Measurements from ENCODE around the gene VKORC1L1.
A peak's percentile ranks its signal among the peaks of the same experiment; 100 is the strongest.
"Not testable (repeated sequence)": the region's sequence is repeated elsewhere in the genome, so short reads cannot be mapped to it uniquely, and the experiment has no call there.

The VKORC1L1 gene

DNA sequence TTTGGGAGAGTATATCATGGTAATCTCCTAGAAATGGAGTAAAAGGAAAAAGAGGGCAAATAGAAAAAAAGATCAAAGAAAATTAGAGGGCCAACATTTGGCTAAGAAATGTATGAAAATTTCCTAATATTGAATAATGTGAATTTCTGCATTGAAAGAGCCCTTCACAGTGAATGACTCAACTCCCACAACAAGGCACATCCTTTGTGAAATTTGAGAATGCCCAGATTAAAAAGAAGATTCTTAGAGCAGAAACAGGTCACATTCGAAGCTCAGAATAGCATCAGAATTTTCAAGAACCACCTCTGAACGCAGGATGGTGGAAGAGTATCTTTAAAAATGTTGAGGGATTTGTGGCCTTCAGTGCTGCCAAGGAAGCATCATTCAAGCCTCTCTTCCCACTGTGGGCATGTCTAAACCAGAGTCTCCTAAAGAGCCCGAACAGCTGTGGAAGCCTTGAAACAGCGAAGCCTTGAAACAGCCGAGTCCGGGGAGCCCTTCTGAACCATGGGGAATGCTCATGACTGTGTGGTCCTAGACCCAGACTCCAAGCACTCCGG is 65.5 kb downstream of the VKORC1L1 start:
- DNase-seq (ENCODE audit: low spot score): no peak

DNA sequence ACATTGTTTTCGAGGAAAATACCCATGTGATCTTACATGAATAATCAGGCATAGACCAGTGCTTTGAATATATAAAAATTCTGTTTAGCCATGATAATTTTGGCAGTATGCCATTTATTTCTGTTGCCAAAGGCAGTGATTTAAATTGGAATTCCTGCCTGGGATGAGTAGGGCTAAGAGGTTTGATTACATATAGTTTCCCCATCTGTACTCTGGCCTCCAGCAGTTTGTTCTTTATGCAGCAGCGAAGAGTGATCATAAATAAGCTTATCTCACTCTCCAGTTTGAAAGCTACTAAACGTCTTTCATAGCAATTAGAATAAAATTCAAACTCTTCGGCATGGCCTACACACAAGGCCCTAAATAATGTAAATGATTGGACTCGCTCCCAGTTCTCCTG is 72.9 kb downstream of the VKORC1L1 start:
- DNase-seq (ENCODE audit: low spot score): not testable (repeated sequence)

DNA sequence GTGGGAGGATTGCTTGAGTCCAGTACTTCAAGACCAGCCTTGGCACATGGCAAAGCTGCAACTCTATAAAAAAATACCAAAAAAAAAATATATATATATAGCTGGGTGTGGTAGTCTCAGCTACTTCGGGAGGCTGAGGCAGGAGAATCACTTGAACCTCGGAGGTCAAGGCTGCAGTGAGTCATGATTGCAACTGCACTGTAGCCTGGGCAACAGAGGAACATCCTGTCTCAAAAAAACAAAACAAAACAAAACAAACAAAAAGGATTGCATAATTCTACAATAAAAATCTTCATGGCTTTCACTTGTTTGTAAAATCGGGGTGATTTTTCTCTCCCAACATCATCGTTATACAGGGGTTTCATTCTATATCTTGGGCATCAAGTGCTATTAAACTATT is 74.0 kb downstream of the VKORC1L1 start:
- peak; percentile 11 for DNase-seq (ENCODE audit: low spot score)

DNA sequence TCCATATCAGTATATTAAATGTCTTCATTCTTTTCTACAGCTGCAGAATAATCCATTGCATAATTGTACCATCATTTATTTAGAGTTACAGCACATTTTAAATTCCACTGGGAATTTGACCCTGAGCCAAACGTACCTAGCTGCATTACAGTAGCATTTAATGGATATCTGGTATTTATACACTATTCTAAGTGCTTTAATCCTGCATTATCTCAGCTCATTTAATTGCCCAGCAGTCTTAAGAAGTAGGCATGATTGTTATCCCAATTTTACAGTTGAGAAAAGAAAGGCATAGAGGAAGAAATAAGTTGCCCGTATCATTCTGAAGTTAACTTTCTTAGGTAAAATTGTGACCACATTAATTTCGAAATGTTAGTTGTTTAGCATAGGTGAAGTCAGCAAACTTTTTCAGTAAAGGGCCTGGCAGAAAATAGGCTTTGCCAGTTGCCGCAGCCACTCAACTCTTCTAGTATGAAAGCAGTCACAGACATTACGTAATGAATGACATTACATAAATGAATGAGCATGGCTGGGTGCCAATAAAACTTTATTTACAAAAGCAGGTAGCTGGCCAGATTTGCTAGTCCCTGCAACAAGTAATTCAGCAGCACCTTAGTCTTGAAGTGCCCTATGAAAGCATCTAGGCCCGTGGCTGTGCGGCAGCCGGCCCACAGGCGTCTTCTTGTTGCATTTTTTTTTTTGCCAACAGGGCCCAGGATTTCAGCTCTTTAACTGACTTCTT is 79.1 kb downstream of the VKORC1L1 start:
- no peak for DNase-seq (ENCODE audit: low spot score)

DNA sequence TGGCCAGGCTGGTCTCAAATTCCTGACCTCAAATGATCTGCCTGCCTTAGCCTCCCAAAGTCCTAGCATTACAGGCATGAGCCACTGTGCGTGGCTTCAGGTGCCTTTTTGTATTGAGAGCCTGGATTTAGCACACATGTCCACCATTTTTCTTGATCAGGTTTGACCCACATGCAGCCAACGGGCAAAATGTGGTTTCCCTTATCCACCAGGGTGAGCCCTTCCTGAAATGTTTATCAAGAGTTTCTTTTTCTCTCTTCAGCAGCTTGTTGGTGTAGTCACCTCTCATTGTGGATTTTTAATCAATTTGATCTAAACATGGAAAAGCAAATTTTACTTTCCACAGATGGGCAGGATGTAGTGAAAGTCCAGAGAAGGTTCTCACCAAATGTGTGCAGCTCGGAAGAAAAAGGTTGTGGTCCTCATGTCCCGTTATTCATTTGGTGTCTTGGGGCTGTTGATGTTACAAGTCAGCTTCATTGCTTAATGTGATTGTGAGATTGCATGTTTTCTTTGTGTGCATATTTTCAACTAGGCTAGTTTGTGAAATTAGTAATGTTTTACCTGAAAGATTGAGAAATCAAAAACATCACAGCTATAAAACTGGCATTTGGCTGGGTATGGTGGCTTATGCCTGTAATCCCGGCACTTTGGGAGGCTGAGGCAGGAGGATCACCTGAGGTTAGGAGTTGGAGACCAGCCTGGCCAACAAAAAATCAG is 80.3 kb downstream of the VKORC1L1 start:
- DNase-seq (ENCODE audit: low spot score): no peak

DNA sequence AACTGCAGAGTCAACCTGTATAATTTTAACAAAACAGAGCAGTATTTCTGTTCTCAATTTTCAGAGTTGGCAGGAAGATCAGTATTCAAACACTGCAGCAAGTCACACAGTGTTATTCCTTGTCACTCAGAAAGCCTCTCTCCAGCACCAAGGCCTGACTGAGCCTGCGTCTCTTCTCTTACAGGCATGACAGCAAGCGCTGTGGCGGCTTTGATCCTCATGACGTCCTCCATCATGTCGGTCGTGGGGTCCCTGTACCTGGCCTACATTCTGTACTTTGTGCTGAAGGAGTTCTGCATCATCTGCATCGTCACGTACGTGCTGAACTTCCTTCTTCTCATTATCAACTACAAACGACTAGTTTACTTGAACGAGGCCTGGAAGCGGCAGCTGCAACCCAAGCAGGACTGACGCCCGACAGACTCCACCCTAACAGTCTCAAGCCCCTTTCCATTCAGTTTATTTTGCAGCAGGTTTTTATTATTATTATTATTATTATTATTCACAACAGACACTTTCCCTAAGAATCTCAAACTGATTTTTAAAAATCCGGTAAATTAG is 81.1 kb downstream of the VKORC1L1 start:
- DNase-seq (ENCODE audit: low spot score): no peak

DNA sequence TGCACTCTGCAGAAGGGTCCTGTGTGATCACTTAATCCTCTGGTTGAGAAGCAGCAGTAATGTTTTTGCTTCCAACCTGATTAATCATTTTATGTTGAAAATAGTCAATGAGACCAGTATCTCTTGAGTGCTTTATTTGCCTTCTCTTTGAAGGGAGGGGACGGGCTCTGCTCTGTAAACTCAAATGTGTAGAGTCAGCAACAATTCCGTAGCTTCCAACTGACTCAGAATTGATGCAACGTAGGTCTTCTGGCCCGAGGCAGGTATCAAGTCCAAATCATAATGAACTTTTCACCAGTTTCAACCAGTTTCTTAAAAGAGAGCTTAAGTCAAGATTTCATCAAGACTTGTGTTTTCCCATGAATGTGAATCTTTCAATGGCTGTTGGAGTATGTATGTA is 82.8 kb downstream of the VKORC1L1 start:
- no peak for DNase-seq (ENCODE audit: low spot score)

DNA sequence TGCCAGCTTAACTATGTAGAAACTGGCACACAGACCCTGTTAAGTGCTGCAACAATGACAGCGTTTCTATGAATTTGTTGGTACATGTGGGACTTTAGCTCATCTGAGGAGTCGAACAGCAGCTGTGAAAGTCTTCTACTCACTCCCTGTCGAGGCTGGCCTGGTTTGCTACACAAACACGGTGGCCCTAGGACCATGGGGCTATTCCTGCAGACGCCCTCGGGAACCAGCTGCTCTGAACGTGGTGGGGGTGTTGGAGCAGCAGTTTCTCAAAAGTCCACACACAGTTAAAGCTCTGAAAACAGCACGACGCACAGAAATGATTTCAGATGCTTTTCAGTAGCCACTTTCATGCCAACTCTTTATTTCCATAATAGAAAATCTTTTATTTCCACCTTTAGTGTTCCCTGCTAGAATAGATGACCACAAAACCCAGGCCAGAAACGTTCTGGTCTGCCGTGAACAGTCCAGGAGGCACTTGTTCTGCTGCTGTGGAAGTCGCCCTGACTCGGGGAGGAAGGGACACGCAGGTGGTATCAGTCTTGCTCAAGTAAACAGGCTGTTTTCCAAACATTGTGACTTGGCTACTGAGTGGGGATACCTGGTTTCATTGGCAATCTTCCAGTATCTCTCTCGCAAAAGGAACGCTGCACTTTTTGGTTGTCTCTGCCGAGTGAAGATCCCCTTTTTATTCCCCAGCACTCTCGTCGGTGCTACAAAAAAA is 87.6 kb downstream of the VKORC1L1 start:
- no peak for DNase-seq (ENCODE audit: low spot score)

DNA sequence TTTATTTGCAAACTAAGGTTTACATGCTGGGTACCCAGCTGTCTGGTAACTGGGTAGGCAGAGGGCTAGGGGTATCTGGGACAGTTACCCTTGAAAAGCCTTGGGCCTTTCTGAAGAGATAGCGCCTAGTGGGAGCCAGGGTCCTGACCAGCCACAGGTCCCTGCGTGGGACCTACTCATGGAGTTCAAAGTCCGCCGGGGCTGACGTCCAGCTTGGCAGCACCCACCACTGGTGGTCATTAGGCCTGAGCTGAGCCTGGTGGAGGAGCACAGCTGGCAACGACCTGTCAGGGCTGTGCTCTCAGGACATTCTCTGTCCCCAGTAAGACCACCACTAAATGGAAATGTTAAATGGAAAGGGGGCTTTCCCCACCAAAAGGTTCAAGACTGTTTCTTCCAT is 89.2 kb downstream of the VKORC1L1 start:
- no peak for DNase-seq (ENCODE audit: low spot score)

DNA sequence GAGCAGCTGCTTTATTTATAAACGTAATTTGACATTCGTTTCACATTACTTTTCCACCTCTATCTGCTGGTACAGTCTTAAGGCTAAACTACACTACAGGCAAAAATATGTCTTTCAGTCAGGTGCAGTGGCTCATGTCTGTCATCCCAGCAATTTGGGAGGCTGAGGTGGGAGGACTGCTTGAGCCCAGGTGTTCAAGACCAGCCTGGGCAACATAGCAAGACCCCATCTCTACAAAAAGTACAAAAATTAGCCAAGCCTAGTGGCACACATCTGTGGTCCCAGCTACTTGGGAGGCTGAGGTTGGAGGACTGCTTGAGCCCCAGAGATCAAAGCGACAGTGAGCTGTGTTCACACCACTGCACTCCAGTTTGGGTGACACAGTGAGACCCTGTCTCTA is 91.8 kb downstream of the VKORC1L1 start:
- DNase-seq (ENCODE audit: low spot score): not testable (repeated sequence)

DNA sequence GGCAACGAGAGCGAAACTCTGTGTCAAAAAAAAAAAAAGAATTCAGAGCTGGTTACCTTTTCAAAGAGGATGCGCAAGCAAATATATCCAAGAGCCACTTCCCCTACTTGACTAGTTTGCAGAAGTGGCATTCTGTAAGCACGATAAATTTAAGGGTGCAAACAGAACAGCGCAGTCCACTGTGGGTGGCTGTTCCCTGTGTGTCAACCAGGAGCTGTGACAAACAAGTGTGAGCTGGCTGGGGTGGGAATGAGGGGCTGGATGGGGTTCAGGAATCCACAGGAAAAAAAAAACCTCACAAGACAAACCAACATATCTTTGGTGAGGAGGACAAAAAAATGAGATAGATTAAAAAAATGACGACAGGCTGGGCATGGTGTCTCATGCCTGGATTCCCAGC is 93.3 kb downstream of the VKORC1L1 start:
- DNase-seq (ENCODE audit: low spot score): no peak

DNA sequence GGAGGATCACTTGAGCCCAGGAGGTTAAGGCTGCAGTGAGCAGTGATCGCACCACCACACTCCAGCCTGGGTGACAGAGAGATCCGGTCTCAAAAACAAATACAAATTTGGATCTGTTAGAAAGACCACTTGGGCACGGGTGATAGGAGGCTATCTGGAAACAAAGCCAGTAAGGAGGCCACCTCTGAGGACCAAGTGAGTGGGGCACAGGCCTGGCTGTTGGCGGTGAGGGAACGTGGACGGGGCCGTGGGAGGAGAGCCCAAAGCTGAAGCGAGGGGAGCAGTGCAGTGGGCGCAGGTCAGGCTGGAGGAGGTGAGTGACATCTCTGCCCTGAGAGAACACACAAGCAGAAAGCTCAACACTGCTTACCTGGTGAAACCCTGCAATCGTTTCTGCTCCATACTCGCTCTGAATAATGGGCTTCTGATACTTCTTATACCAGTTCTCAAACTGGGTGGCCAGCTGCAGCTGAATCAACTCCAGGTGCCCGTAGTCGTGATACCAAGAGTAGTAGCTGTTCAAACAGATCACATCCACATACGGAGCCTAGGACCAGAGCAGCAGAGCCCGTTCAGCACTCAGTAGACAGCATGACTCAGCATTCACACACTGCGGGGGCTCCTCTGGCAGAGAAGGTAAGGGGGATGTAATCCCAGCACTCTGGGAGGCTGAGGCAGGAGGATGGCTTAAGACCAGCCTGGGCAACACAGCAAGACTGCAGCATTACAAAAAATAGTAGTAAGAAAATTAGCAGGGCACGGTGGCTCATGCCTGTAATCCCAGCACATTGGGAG is 94.7 kb downstream of the VKORC1L1 start:
- no peak for DNase-seq (ENCODE audit: low spot score)

DNA sequence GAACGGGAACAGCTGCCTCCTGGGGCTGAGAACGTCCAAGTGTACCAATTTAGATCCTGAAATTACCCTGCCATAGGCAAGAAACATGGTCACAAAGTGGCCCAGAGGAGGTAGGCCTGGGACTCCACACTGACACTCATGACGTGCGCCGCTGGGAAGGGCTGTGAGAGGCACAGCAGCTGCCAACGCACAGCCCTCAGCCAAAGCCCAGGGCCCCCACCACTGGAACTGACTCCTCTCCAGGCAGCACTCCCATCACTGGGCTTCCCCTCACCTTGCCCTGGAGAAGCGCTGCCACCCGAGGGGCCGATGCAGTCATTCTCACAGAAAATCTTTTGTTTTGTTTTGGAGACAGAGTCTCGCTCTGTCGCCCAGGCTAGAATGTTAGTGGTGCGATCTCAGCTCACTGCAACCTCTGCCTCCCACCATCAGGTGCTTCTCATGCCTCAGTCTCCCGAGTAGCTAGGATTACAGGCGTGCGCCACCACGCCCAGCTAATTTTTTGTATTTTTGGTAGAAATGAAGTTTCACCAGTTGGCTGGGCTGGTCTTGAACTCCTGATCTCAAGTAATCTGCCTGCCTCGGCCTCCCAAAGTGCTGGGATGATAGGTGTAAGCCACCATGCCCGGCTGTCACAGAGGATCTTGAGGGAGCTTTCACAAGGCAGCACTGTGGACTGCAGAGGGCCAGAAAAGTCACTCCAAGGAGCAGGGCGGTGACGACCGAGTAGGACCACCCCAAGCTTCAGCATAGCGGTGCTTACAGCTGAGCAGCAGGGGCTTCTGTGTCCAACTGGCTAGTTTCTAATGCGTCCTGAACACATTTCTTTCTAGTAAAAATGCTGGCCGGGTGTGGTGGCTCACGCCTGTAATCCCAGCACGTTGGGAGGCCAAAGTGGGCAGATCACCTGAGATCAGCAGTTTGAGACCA is 95.6 kb downstream of the VKORC1L1 start:
- DNase-seq (ENCODE audit: low spot score): no peak

DNA sequence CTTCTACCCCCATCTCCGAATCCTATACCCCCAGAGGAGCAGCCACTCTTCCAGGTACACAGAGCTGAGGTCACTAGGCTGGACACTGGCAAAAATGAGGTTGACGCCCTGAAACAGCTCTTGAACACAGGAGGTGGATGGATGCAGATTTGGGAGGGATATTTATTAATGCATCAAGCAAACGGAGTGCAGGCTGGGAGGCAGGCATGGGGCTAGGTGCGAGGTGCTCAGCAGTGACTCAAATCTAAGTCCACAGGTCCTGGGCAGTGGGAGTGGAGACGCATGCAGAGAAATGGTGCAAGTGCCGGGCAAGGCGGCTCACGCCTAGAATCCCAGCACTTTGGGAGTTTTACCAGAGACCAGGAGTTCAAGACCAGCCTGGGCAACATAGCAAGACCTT is 98.1 kb downstream of the VKORC1L1 start:
- DNase-seq (ENCODE audit: low spot score): no peak

DNA sequence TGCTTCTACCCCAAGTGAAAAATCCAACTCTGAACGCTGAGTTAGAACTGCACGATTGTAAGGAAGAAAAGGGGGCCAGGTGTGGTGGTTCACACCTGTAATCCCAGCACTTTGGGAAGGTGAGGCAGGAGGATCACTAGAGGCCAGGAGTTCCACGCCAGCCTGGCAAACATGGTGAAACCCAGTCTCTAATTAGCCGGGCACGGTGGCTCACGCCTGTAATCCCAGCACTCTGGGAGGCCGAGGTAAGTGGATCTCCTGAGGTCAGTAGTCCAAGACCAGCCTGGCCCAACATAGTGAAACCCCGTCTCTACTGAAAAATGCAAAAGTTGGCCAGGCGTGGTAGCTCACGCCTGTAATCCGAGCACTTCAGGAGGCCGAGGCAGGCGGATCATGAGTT is 100.1 kb downstream of the VKORC1L1 start:
- no peak for DNase-seq (ENCODE audit: low spot score)

DNA sequence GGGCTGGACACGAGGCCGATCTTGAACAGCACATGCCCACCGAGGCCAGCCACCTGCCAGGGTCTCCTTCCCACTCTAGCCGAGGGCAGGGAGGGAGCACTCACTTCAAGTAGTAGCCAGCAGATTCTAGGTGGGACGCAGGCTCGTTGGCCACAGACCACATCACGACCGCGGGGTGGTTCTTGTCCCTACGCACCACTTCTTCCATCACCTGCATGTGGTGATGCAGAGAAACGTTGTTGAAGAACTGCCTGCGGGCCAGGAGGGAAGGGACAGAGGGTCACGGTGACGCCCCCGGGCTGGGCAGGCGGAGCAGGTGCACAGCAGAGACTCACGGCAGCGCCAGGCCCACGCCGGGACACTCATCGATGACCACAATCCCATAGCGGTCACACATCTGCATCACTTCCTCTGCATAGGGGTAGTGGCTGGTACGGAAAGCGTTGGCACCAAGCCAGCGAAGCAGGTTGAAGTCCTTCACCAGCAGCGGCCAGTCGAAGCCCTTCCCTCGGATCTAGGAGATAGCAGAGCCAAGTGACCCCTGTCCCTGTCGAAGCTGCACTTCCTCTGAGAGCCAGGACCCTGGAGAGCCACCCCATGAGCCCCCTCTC is 101.4 kb downstream of the VKORC1L1 start:
- no peak for DNase-seq (ENCODE audit: low spot score)

DNA sequence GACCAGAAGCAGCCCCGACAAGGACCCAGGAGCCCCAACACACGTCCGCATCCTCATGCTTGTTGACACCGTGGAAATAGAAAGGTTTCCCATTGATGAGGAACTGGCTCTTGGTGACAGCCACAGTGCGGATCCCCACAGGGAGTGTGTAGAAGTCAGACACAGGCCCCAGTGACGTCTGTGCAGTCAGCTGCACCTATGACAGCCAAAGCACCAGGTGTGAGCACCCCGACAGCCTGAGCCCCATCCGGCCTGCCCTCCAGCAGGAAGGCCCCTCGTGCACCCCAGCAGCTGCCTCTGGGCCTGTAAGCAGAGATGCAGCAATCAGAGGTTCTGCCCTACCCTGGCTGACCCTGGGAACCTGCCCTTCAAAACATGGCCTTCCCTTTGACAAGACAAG is 102.0 kb downstream of the VKORC1L1 start:
- DNase-seq (ENCODE audit: low spot score): no peak

DNA sequence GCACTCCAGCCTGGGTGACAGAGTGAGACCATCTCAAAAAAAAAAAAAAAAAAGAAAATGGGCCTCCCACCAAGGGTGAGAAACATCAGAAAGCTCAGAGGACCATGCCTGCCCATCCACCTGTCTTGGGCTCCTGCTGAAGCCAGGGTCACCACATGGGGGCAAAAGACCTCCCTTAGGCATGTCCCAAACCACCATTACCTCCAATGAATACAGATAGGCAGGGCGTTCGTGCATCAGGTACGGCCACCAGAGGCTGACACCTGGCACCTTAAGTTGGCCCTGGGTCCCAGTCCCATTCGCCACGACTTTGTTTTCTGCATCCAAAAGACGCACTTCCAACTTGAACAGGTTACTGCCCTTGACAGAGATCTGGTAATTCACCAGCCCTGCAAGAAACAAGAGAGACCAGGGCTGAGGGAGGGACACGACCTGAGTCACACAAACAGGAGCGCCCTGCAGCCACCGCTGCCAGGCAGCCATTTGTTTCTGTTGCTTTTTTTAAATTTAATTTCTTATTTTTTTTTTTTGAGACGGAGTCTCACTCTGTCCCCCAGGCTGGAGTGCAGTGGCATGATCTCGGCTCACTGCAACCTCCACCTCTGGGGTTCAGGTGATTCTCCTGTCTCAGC is 103.1 kb downstream of the VKORC1L1 start:
- DNase-seq (ENCODE audit: low spot score): no peak

DNA sequence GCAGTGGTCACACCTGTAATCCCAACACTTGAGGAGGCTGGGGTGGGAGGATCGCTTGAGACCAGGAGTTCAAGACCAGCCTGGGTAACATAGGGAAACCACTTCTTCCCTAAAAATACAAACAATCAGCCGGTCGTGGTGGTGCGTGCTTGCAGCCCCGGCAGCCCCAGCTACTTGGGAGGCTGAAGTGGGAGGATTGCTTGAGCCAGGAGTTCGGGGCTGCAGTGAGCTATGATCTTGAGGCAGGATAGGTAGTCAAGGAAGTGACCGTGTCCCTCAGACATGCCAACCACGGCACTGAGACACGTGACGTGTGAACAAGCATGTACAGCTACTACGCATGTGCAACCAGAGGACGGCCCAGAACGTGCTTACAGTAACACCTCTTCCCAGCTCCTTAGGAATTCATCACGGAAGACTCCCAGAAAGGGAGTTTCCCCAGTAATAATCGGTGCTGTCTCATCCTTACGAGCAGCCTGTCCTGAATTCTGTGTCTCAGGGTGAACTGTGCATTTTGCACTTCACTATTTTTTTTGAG is 103.9 kb downstream of the VKORC1L1 start:
- no peak for DNase-seq (ENCODE audit: low spot score)
